SHP77 treated with DMSO at 0.1 percent for 48 hours (cell line): ENCODE data around the gene TMOD2.

Experiments used
- DNase-seq: peaks from one replicate; lab custom pipeline; 2025; lab: John Stamatoyannopoulos, UW

TMOD2 gene

GRCh38 chr15:51736069-51736468 is 15.3 kb upstream of the TMOD2 start:
- DNase-seq = no peak

GRCh38 chr15:51736751-51737521 is 14.5 kb upstream of the TMOD2 start:
- DNase-seq = no peak

- peak; percentile 31 for DNase-seq
Observed at GRCh38 chr15:51737522-51738305, 13.7 kb upstream of the TMOD2 start, which contains the start of gene LYSMD2. TSS of gene LYSMD2 (minus strand) at chr15:51737655. CDS start at chr15:51737622, 33 bp downstream.

GRCh38 chr15:51738553-51738952 is 12.8 kb upstream of the TMOD2 start:
- DNase-seq = no peak

GRCh38 chr15:51739061-51739712 is 12.2 kb upstream of the TMOD2 start:
- no peak for DNase-seq

- no peak for DNase-seq
Observed at GRCh38 chr15:51749307-51749706, 2.1 kb upstream of the TMOD2 start.

- DNase-seq = no peak
Observed at GRCh38 chr15:51750186-51750585, 1.2 kb upstream of the TMOD2 start.

- DNase-seq = no peak
Observed at GRCh38 chr15:51751697-51752683, 593 bp downstream of the TMOD2 start.

- DNase-seq = no peak
Observed at GRCh38 chr15:51752888-51753287, 1.5 kb downstream of the TMOD2 start.

- DNase-seq = no peak
Observed at GRCh38 chr15:51754267-51754666, 2.9 kb downstream of the TMOD2 start.

GRCh38 chr15:51755790-51756189 is 4.4 kb downstream of the TMOD2 start:
- DNase-seq = no peak

GRCh38 chr15:51756482-51756881 is 5.1 kb downstream of the TMOD2 start:
- DNase-seq = no peak

GRCh38 chr15:51757450-51757849 is 6.1 kb downstream of the TMOD2 start:
- no peak for DNase-seq

GRCh38 chr15:51758645-51759044 is 7.2 kb downstream of the TMOD2 start:
- no peak for DNase-seq

GRCh38 chr15:51759557-51760070 is 8.2 kb downstream of the TMOD2 start:
- no peak for DNase-seq

GRCh38 chr15:51760805-51761204 is 9.4 kb downstream of the TMOD2 start:
- no peak for DNase-seq

- DNase-seq = no peak
Observed at GRCh38 chr15:51765751-51766150, 14.4 kb downstream of the TMOD2 start.

- DNase-seq = no peak
Observed at GRCh38 chr15:51766341-51766740, 14.9 kb downstream of the TMOD2 start.

- DNase-seq = no peak
Observed at GRCh38 chr15:51768018-51768417, 16.6 kb downstream of the TMOD2 start.

GRCh38 chr15:51770902-51771301 is 19.5 kb downstream of the TMOD2 start:
- no peak for DNase-seq

- no peak for DNase-seq
Observed at GRCh38 chr15:51771773-51772172, 20.4 kb downstream of the TMOD2 start.
